HG03095 (cell line): ENCODE results near the gene DOCK9.

ENCODE experiments used
- ATAC-seq: cut with Tn5 transposase; IDR thresholded peaks from one replicate; pipeline ENCODE4 v1.9.1; 2021; ENCODE audit warnings: moderate library complexity; ENCODE audit not compliant: unreplicated experiment

DOCK9 gene

GRCh38 chr13:98890925-98891324 lies 86.9 kb downstream of the DOCK9 start:
- no peak for ATAC-seq

- ATAC-seq, result no peak
Measured at GRCh38 chr13:98890186-98890585, 87.7 kb downstream of the DOCK9 start.

DNA sequence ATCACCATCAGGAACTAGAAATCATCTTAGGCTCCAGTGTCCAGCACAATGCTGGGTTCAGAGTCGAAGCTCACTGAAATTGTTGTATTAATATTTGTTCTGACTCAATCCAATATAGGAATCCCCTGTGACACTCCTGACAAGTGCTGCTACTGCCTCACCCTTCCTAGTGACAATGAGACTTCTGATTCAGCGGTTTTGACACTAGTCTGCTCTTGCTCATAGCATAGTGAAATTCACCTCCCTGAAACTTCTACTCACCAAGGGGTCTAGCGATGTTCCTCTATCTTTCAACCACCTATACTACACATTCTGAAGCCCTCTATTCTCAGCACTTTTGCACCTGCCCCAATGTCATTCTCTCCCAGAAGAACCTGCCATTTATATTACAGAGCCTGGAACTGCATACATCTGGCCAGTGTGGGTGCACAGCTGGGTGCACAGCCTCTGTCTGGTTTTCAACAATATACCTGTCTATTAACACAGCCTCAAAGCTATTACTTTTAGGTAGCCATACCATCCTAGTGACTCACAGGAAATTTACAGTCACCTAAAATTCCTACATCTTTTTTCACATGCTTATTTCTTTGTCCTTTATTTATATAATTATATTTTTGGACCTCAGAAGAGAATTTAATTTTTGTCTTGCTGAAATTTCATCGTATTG lies 88.3 kb downstream of the DOCK9 start:
- no peak for ATAC-seq

DNA sequence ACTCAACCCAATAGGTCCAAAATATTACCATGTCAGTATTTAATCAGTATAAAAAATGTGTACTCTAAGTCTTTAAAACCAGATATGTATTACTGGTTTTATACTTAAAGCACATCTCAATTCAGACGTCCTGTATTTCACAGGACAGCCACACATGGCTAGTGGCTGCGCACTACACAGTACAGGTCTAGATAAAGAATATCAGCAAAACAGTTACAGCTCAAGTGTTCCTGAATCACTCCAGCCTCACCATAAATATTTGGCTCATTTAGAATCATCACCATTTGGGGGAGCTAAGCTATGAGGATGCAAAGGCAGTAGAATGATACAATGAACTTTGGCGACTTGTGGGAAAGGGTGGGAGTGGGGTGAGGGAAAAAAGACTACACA lies 89.0 kb downstream of the DOCK9 start:
- ATAC-seq, result no peak

DNA sequence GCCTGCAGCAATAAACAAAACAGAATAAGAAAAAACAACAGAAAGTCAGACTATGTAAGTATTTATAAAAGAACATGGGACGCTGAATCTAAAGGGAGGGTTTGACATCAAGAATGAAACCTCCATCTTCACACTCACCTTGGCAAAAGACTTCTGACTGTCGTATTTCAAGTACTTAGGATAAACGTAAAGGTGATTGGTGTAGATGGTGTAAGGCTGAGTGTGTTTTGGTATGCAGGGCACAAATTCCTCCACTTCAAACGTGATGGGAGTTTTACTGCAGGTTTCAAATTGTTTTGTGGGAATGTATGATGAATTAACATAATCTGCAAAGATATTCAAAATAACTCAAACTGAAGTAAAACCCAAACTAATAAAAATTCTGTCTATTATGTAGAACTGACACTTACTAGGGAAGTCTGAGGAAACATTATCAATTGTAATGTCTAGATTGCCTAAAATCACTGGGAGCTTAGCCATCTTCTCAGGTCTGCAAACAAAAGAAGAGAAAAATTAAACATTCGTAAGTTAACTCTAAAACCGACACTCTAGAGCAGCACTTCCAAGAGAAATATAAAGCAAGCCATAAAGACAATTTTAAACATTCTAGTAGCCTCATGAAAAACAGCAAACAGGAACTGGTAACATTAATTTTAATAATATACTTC lies 89.5 kb downstream of the DOCK9 start:
- ATAC-seq, result no peak

GRCh38 chr13:98886587-98887230 lies 91.2 kb downstream of the DOCK9 start:
- ATAC-seq, result no peak

DNA sequence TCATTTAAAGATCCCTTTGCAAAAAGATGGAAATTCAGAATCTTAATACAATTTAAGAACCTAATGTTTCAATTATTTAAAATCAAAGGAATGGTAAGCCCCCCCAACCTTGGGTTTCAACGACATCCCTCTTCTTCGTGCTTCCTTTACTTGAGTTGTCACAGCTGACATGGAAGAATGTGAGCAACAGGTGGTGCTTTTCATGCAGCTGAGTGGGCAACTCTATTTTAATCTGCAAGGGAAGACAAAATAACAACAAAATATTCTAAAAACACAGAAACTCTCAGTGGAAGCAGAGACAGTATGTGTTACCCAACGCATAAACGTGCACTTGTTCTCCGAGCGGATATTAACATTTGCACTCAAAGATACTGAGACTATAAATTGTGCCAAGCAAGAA lies 92.3 kb downstream of the DOCK9 start:
- no peak for ATAC-seq

- no peak for ATAC-seq
Measured at GRCh38 chr13:98883998-98884397, 93.9 kb downstream of the DOCK9 start.

DNA sequence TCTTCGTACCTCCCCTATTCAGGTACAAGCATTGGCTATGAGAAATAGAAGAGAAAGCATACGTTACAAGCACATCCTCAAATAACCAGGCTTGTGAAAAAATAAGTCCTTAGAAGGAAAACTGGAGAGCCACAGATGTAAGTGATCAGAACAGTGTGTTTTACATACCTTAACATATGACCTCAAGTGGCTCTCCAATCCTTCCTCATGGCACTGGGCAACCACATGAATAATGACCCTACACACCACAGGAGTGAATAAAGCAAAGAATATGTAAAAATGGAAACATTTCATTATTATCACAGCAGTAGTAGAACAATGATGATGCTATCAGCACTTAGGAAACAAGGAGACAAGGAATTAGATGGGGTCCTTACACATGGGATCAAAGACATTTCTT lies 96.5 kb downstream of the DOCK9 start:
- no peak for ATAC-seq

DNA sequence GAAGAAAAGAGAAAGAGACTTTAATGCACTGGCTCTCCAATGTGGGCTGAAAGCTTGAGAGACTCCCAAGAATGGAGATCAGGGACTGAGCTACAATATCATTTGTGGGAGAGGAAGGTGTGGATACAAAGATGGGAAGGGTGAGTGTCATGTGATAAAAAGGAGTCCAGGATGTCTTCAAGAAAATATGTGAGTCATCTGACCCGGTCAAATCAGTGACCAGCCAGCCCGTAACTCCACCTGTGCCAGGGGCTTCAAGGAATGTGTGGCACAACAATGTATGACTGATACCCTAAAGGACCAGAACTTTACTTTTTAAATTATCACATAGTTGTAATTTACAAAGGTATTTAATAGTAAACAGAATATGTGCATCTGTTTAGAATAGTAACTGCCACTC lies 97.2 kb downstream of the DOCK9 start:
- ATAC-seq, result no peak

DNA sequence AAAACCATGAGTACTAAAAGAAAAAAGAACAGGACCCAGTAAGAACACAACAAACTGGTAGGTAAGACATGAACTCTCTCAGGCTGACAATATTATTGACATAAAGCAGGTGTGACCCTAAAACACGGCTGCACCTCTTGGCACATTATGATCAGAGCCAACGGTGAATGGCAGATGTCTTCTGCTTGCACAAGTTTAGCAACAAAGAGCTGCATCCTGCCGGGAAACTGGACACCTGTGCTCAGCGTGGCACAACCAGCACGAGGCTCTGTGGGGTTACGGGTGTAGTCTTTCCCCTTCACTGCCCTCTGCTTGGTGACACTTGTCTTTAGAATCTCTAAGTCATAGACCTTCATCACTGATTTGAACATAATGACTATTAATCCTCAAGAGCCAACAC lies 97.9 kb downstream of the DOCK9 start:
- ATAC-seq, result no peak

- no peak for ATAC-seq
Measured at GRCh38 chr13:98879127-98879520, 98.7 kb downstream of the DOCK9 start.

DNA sequence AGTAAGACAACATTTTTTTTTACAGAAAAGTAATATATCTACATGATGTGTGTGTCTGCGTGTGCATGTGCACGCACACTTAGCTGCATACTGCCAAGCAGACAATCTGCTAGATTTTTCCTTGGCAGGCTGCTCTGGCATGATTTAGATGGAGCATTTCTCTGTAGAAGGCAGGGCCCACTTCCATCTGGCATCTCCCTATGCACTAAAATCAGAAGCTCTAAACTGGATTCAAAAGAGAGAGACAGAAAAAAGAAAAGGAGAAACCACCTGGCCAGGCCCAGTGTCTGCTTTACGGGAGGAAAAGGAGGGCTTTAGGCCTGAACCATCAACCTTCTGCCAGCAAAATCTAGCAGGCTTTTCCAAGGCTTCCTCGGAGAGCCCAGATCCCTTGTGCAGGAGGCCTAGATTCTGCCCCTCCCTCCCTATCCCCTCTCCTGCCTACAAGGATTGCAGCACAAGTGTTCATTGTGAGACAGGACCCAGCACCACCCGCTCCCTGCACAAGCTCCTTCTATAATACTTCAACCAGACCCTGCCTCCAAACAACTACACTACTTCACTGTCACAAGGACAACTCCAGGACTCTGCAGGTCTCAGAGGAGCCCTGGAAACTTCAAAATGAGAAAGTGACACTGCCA lies 99.3 kb downstream of the DOCK9 start:
- no peak for ATAC-seq

DNA sequence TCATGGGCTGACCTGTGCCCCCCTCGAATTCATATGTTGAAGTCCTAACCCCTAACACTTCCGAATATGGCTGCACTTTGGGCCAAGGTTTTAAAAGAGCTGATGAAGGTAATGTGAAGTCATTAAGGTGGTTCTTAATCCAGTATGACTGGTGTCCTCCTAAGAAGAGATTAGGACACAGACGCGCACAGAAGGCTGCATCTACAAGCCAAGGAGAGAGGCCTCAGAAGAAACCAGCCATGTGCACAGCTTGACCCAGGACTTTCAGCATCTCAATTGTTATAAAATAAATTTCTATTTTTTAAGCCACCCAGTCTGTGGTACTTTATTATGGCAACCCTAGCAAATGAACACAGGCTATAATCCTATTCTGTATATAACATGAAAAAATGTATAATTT lies 99.9 kb downstream of the DOCK9 start:
- no peak for ATAC-seq

DNA sequence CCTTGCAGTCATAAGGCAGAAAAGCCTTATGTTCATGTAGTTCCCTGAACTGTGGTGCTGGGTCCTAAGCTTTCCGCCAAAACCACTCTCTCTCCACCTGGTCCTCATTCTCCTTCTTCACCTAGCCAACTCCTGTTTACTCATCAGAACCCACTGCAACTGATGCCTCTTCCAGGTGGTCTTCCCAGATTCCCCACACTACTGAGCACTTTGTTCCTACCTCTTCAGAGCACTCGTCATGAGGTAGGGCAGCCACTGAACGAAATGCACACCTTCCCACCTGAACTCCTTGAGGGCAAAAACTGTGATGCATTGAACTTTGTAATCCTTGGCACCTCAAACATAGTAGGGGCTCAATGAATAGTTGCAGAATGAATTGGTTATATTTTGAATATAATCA lies 100.4 kb downstream of the DOCK9 start:
- no peak for ATAC-seq

DNA sequence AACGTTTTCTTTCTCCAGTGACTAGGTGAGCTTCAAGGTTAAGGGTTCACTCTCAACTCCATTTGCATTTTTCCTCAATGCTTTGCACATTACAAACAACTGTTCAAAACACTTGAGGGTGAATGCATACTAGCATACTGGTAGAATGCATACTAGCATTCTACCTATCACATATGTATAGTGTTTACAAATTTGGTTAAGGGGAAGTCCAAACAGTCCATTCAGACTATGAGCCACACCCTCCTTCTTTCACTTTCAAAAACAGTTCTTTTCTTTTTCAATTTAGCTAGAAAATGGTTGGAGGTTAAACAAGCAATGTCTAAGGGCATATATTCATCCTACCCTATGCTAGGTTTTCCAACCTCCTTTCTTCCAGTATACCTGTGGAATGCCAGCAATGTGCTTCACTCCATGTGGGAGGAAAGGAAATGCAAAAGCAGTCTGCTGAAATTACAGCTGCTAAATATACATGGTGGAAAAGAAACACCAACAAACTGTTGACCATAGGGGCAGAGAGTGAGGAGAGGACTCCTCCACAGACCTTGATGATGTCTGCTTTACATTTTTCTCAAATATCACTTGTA lies 102.6 kb downstream of the DOCK9 start:
- peak; percentile 91 for ATAC-seq

DNA sequence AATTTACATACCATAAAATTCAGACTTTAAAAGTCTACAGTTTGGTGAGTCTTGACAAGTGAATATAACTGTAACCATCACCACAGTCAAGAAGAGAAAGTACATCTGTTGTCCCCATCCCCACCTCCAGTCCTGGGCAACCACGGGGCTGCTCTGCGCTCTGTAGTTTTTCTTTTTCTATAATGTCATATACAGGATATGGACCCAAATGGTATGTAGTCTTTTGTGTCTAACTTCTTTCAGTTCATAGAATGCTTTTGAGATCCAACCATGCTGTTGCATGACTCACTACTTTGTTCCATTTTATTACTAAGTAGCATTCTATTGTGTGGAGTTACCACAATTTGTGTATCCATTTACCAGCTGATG lies 103.9 kb downstream of the DOCK9 start:
- ATAC-seq, result no peak

DNA sequence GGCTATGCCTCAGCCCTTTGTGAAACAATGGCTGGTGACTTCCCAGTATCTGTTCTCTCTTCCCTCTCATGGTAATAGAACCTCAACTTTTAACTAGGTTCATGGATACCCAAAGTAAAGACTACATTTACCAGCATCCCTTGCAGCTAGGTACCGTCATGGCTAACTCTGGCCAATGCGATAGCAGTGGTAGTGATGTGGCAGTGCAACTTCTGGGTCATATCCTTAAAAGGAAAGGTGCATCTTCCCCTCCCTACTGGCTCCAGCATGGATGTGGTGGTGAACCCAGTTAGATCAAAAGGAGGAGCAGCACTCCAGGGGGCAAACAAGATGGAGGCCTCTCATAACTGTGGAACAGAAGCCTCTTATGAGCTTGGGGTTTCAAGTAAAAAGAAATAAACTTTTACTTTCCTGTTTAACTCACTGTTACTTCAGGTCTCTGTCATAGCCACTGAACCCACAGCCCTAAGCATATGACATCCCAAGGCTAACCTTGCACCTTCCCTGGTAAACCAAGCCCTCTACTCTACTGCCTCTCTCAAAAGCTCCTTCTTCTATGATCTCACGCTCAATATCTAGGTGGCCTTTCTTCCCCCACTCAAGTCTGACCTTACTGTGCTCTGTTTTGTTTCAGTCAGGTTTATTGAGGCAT lies 104.4 kb downstream of the DOCK9 start:
- no peak for ATAC-seq

DNA sequence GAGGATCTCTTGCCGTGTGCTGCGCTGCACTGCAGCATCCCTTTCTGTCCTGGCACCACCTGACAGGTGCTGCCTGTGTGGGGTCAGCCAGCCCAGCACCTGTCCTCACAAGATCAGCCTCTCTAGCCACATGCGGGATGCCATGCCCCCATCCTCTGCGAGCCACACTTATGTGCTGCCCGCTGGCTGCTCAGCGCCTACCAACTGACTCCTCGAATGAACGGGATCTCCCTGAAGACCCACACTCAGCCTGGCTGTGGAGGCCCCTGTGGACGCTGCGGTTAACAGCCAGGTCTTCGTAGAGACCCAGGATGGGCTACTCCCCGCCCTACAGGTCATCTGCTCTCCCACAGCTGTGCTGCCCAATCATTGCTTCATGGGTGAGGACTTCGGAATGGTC lies 106.1 kb downstream of the DOCK9 start:
- no peak for ATAC-seq

DNA sequence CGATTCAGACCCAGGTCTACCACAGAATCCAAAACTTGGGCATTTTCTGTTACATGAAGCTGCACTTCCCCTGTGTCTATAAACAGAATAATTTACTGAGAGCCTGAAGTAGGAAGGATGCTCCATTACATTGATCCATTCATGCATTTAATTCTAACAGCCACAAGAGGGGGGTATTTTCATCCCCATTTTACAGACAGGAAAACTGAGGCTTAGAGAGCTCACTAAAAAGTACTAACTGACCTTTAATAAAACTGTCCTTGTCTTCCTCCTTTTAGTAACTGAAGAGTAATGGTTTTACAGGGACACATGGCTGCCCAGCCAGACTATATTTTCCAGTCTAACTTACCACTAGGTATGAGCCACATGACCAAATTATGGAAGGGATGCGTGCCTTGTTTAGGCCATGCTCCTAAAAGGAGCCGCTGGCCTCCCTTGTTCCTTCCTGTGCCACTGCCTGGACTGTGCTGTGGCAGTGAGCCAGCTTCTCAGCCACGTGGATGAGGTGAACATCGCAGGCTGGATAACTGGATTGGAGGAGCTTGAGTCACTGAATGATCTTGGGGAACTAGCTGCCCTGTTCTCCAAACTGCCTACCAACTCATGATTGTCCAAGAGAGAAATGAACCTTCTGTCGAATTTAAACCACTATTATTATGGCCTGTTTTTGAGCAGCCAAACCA lies 108.3 kb downstream of the DOCK9 start:
- no peak for ATAC-seq

DNA sequence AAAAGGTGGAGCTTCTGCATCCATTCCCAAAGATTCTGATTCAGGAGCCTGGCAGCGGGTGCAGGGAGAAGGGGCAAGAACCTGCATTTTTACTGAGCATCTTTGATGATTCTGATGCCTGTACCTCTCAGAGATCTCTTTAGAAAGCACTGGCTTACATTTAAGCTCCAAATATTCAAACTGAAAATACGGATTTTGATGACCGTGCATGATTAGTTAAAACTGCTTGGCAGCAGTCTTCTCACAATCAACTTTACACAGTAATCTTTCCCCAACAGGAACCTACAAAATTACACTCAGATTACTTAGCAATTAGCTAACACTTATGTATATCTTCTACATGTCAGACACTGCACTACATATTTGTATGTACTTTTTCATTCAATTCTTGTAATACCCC lies 108.9 kb downstream of the DOCK9 start:
- ATAC-seq, result no peak
